Tibial nerve (tissue), 4 donors: ENCODE measurements around the gene TAOK1. TPM values are rescaled to one million over a fixed set of nuclear protein-coding genes. Genes with fewer than 3 reads are reported as not detected.

Source experiments
- DNase-seq, 2 donors: peaks; one replicate each; pipeline ENCODE4 v3.0.0-alpha.2; 2019; ENCODE audit warnings: low spot score in 2 of 2
- H3K27ac ChIP-seq, 4 donors: fragments of 200-600 bp; sonication (generic) in 3 of 4; one replicate each; pipeline ENCODE4 v1.5.1; 2017 to 2019; ENCODE audit warnings: mild to moderate bottlenecking in 1 of 4
- H3K27me3 ChIP-seq, 2 donors: fragments of 200-600 bp; sonication (generic) in 1 of 2; one replicate each; pipeline versions ENCODE4 v1.5.1 to v1.6.0; 2017 to 2019
- H3K36me3 ChIP-seq, 3 donors: fragments of 200-600 bp; sonication (generic); one replicate each; pipeline ENCODE4 v1.5.1; 2018 to 2019
- H3K4me1 ChIP-seq, 4 donors: fragments of 200-600 bp; sonication (generic) in 3 of 4; one replicate each; pipeline ENCODE4 v1.5.1; 2017 to 2019
- H3K4me3 ChIP-seq, 4 donors: fragments of 200-600 bp; sonication (generic) in 3 of 4; one replicate each; pipeline ENCODE4 v1.5.1; 2017 to 2019; ENCODE audit warnings: mild to moderate bottlenecking in 1 of 4, moderate library complexity in 1 of 4
- H3K9me3 ChIP-seq, 4 donors: fragments of 200-600 bp; sonication (generic) in 3 of 4; one replicate each; pipeline ENCODE4 v1.5.1; 2017 to 2019
- EP300 ChIP-seq, 2 donors: sonication (generic); formaldehyde crosslinking; IDR thresholded peaks; one replicate each; pipeline ENCODE4 v1.6.1; 2017; ENCODE audit warnings: antibody characterized with exemption in 2 of 2, mild to moderate bottlenecking in 1 of 2
- POLR2A ChIP-seq, 2 donors: fragments of 450-650 bp; IDR thresholded peaks; one replicate each; pipeline ENCODE4 v1.6.1; 2017; ENCODE audit warnings: antibody characterized with exemption in 2 of 2, mild to moderate bottlenecking in 2 of 2, moderate library complexity in 2 of 2
- WGBS, 2 donors: methylation state at CpG; one replicate each; pipeline ENCODE4 v1.1.5; 2018; 5-methylcytosine and 5-hydroxymethylcytosine counted together
- total RNA-seq, 4 donors: library from RNA; depleted of rRNA; stranded (reverse); fragments of >200 nt; gene quantifications; one replicate each; pipeline ENCODE4 v1.1.0, GENCODE V29; 2016
- TF ChIP-seq, protein P1 (sequence below), 5 experiments: fragments of 200-600 bp in 3 of 5; fragments of 450-650 bp in 2 of 5; sonication (generic) in 3 of 5; IDR thresholded peaks; one replicate each; pipeline ENCODE4 v1.5.1; 2016 to 2019; ENCODE audit warnings: antibody characterized with exemption in 5 of 5, mild to moderate bottlenecking in 3 of 5, moderate library complexity in 2 of 5

TAOK1 gene
- total RNA-seq, 4 donors from 2014 or later = 63.0 to 86.1 (median 73.7) TPM

DNA sequence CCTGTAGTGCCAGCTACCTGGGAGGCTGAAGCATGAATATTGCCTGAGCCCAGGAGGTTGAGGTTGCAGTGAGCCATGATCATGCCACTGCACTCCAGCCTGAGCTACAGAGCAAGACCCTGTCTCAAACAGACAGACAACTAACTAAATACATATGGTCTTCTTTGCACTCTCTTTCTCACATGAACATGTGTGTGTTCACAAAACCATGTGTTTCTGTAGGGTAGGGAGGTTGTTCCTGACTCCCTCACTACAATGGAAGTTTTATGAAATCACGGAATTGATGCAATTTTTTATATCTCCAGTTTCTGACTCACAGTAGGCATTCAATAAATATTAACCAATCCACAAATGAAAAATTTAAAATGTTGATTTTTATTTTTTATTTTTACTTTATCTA is 128.2 kb downstream of the TAOK1 start:
- Histone ChIP-seq H3K4me1 (no peaks in the 10 kb centered on the region), H3K27me3 (no peaks in the 10 kb centered on the region), H3K9me3 (no peaks in the 10 kb centered on the region), H3K4me3 (no peak overlapping the region), H3K36me3 (peaks cover 0 to 95% (median 13%) of the 10 kb centered on the region in 3 donors), H3K27ac (no peak overlapping the region)
- no peak for DNase-seq
- WGBS, 2 donors = 97 to 100% methylated on average over 1 of the region's 1 CpG
- TF ChIP-seq, protein P1, sequence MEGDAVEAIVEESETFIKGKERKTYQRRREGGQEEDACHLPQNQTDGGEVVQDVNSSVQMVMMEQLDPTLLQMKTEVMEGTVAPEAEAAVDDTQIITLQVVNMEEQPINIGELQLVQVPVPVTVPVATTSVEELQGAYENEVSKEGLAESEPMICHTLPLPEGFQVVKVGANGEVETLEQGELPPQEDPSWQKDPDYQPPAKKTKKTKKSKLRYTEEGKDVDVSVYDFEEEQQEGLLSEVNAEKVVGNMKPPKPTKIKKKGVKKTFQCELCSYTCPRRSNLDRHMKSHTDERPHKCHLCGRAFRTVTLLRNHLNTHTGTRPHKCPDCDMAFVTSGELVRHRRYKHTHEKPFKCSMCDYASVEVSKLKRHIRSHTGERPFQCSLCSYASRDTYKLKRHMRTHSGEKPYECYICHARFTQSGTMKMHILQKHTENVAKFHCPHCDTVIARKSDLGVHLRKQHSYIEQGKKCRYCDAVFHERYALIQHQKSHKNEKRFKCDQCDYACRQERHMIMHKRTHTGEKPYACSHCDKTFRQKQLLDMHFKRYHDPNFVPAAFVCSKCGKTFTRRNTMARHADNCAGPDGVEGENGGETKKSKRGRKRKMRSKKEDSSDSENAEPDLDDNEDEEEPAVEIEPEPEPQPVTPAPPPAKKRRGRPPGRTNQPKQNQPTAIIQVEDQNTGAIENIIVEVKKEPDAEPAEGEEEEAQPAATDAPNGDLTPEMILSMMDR (IDR thresholded peaks at IDR 0.05) = no peak
- TF ChIP-seq POLR2A (IDR thresholded peaks at IDR 0.05) (no peak), EP300 (IDR thresholded peaks at IDR 0.05) (no peak)

DNA sequence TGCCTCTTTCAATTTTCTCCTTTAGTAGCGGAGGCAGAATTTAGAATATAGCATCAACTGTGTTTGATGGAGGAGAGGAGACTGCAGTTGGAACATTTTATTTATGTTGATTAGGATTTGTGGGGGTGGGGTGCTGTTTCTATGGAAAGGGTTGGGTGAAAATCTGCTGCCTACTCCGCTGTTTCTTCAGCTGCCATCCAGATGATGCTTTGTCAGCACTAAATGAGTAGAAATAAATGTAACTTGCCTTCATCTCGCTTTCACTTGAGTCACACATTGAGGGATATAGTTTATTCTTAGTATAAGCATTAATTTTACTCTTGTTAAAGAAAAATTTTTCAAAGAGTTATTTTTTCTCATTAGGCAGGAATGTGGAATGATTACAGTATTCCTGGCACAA is 134.5 kb downstream of the TAOK1 start:
- TF ChIP-seq POLR2A (IDR thresholded peaks at IDR 0.05) (no peak), EP300 (IDR thresholded peaks at IDR 0.05) (no peak)
- TF ChIP-seq, protein P1 (IDR thresholded peaks at IDR 0.05) = no peak
- 89 to 92% methylated on average over 3 of the region's 3 CpGs for WGBS, 2 donors
- H3K36me3 ChIP-seq = peaks cover 0 to 91% (median 17%) of the 10 kb centered on the region in 3 donors

DNA sequence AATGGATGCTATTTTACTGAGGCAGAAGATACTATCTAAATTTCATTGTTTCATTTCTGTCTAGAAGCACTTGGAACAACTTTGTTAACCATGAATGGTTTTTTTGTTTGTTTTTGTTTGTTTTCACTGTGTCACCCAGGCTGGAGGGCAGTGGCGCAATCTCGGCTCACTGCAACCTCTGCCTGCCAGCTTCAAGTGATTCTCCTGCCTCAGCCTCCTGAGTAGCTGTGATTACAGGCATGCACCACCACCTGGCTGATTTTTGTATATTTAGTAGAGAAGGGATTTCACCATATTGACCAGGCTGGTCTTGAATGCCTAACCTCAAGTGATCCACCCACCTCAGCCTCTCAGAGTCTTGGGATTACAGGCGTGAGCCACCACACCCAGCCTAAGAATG is 136.2 kb downstream of the TAOK1 start:
- TF ChIP-seq EP300 (IDR thresholded peaks at IDR 0.05) = no peak
- no peak for TF ChIP-seq POLR2A (IDR thresholded peaks at IDR 0.05)
- TF ChIP-seq, protein P1 (IDR thresholded peaks at IDR 0.05) = no peak
- Histone ChIP-seq H3K27ac (no peak overlapping the region), H3K4me1 (no peaks in the 10 kb centered on the region), H3K9me3 (no peaks in the 10 kb centered on the region), H3K36me3 (peaks cover 0 to 90% (median 15%) of the 10 kb centered on the region in 3 donors), H3K27me3 (no peaks in the 10 kb centered on the region), H3K4me3 (no peak overlapping the region)
- 76 to 81% methylated on average over 3 of the region's 3 CpGs for WGBS, 2 donors
- no peak for DNase-seq

More for the DNA sequence above, 134.5 kb downstream of the TAOK1 start:
- no peaks in the 10 kb centered on the region for H3K4me1 ChIP-seq
- H3K27me3 ChIP-seq = no peaks in the 10 kb centered on the region
- DNase-seq = no peak
- H3K4me3 ChIP-seq = no peak overlapping the region
- no peak overlapping the region for H3K27ac ChIP-seq
- no peaks in the 10 kb centered on the region for H3K9me3 ChIP-seq

DNA sequence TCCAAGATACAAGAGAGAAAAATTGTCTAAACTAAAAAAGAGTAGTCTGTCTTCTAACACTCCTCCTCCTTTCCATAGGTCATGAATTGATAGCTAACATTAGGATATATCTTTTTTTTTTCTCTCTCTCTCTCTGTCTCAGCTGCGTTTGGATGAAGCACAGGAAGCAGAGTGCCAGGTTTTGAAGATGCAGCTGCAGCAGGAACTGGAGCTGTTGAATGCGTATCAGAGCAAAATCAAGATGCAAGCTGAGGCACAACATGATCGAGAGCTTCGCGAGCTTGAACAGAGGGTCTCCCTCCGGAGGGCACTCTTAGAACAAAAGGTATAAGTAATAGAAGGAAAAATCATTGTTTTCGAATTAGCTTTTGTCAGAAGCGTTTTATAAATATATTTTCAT is 143.8 kb downstream of the TAOK1 start:
- 91 to 92% methylated on average over 8 of the region's 8 CpGs for WGBS, 2 donors
- Histone ChIP-seq H3K27me3 (no peaks in the 10 kb centered on the region), H3K36me3 (peaks cover 0 to 78% (median 11%) of the 10 kb centered on the region in 3 donors), H3K27ac (no peak overlapping the region), H3K4me3 (no peak overlapping the region), H3K4me1 (no peaks in the 10 kb centered on the region), H3K9me3 (no peaks in the 10 kb centered on the region)
- TF ChIP-seq, protein P1 (IDR thresholded peaks at IDR 0.05) = no peak
- TF ChIP-seq POLR2A (IDR thresholded peaks at IDR 0.05) (no peak), EP300 (IDR thresholded peaks at IDR 0.05) (no peak)
- no peak for DNase-seq

DNA sequence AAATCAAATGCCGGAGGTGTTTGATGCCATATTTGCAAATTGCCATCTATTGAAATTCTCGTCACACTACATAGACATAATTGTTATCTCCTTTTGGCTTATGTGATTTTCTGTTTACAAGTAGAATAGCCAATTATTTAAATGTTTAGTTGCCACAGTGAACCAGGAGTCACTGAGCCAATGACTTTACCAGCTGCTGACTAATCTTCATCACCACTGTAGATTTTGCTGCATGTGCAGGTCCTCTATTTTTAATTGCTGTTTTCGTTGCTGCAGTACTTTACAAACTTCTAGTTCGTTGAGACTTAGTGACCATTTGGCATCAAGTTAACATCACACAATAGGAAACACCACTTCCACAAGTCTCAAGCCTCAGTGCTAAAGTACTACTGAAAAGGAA is 153.9 kb downstream of the TAOK1 start:
- Histone ChIP-seq H3K4me3 (no peak overlapping the region), H3K9me3 (no peaks in the 10 kb centered on the region), H3K27me3 (no peaks in the 10 kb centered on the region), H3K4me1 (peaks cover 0 to 1% (median 0%) of the 10 kb centered on the region in 4 donors), H3K36me3 (peaks cover 0 to 60% (median 12%) of the 10 kb centered on the region in 3 donors), H3K27ac (no peak overlapping the region)
- DNase-seq = no peak
- no peak for TF ChIP-seq POLR2A (IDR thresholded peaks at IDR 0.05)
- TF ChIP-seq, protein P1 (IDR thresholded peaks at IDR 0.05) = no peak
- no peak for TF ChIP-seq EP300 (IDR thresholded peaks at IDR 0.05)
- 80 to 83% methylated on average over 4 of the region's 4 CpGs for WGBS, 2 donors
